NCI-H2029 treated with DMSO at 0.1 percent for 48 hours (cell line): ENCODE results near the gene PNMA1.

Experiments
- DNase-seq: peaks from one replicate; lab custom pipeline; 2025; lab: John Stamatoyannopoulos, UW

PNMA1 gene

DNA sequence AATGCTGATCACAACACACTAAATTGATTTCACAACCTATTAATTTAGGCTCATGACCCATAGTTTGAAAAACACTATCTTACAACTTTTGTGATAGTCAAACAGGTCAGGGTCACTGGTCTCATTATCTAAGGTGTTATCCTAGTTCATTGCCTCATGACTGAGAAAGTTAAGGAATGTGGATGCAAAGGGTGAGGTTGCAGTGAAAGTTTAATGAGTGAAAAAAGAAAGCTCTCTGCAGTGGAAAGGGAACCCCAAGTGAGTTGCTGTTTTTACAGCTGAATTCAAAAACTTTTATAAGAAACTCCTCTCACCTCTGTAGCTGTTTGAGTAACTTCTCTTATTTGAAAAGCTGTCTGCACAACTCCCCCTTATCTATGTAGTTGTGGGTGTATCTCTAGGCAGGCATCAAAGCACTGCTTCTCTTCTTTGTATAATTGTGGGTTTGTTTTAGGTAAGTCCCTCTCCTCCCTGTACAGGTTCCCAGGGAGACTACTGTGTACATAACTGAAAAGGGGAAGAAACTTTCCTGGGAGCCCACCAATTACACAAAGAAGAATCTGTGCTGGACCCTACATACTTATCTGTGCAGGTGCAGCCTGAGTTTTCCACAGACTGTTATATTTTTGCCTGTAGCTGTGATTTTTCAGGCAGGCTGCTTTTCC lies 50.5 kb downstream of the PNMA1 start:
- DNase-seq: no peak

GRCh38 chr14:73662487-73662943 lies 51.7 kb downstream of the PNMA1 start:
- DNase-seq: no peak

- DNase-seq: no peak
Observed at GRCh38 chr14:73661872-73662271, 52.3 kb downstream of the PNMA1 start.
